Ishikawa (cell line): Measurements from ENCODE around the gene MAP3K5.

Source experiments
- CEBPB ChIP-seq: IDR thresholded peaks from 2 replicates; pipeline ENCODE4 v1.6.1; 2012
- RAD21 ChIP-seq: IDR thresholded peaks from 2 replicates; pipeline ENCODE4 v1.6.1; 2012; ENCODE audit warnings: low read depth
- TEAD4 ChIP-seq: IDR thresholded peaks from 2 replicates; pipeline ENCODE4 v1.6.1; 2012
- TF ChIP-seq, protein P1 (sequence below): IDR thresholded peaks from 2 replicates; pipeline ENCODE4 v1.6.1; 2012

DNA sequence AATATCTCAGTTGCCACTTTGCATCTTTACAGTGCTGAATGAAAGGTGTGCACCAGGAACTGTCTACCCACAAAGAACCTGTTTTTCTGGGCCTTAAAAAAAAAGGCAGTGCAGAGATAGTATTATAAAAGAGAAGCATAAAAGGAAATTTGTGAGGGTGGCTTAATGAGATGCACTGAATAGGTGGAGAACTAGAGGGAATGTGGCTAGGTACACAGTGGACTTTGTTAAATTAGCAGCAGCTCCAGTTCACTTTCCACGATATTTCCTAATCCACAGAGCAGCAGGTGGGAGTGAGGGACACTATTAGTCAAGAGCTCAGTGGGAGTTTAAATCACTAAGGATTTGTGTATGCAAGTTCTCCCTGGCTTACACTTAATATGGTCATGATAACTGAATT is 280.9 kb downstream of the MAP3K5 start:
- TF ChIP-seq RAD21 (no peak), CEBPB (no peak), TEAD4 (no peak)
- TF ChIP-seq, protein P1, sequence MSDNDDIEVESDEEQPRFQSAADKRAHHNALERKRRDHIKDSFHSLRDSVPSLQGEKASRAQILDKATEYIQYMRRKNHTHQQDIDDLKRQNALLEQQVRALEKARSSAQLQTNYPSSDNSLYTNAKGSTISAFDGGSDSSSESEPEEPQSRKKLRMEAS: no peak
